HL-60 (cell line): Measurements from ENCODE around the gene ACTL6B.

Experiments
- DNase-seq, 2 experiments: peaks; one replicate each; pipeline ENCODE4 v3.0.0-alpha.2; 2010 to 2020; ENCODE audit warnings: low read depth in 1 of 2, low spot score in 1 of 2
- H3K27ac ChIP-seq: fragments of 250-450 bp; sonication (Bioruptor Pico); replicated peaks from 2 replicates; pipeline ENCODE4 v1.5.1; 2020; ENCODE audit warnings: mild to moderate bottlenecking, moderate library complexity
- H3K27me3 ChIP-seq: fragments of 250-450 bp; sonication (Bioruptor Pico); 2 replicates; pipeline ENCODE4 v1.5.1; 2021; ENCODE audit warnings: mild to moderate bottlenecking, moderate library complexity; ENCODE audit not compliant: insufficient read depth, poor library complexity, severe bottlenecking
- H3K4me3 ChIP-seq: replicated peaks from 2 replicates; pipeline ENCODE4 v1.5.1; 2011; ENCODE audit warnings: mild to moderate bottlenecking, control low read depth, low read length; ENCODE audit not compliant: insufficient read depth
- CTCF ChIP-seq: IDR thresholded peaks from one replicate; pipeline ENCODE4 v1.5.1; 2011; ENCODE audit warnings: low read length, control low read depth, inconsistent platforms; ENCODE audit not compliant: insufficient read depth
- GABPA ChIP-seq: IDR thresholded peaks from 2 replicates; pipeline ENCODE4 v1.6.1; 2012; ENCODE audit warnings: low read depth
- POLR2AphosphoS5 ChIP-seq: IDR thresholded peaks from 2 replicates; pipeline ENCODE4 v1.6.1; 2012; ENCODE audit warnings: low read depth
- REST ChIP-seq: IDR thresholded peaks from 2 replicates; pipeline ENCODE4 v1.6.1; 2012; ENCODE audit warnings: low read depth; ENCODE audit not compliant: insufficient replicate concordance
- SPI1 ChIP-seq: IDR thresholded peaks from 2 replicates; pipeline ENCODE4 v1.6.1; 2012; ENCODE audit warnings: low read depth, mild to moderate bottlenecking, borderline replicate concordance

The ACTL6B gene

GRCh38 chr7:100602889-100603725, 53.1 kb downstream of the ACTL6B start:
- H3K4me3 ChIP-seq: no peak overlapping the region
- TF ChIP-seq POLR2AphosphoS5: no peak
- no peak for TF ChIP-seq REST
- TF ChIP-seq GABPA: no peak
- no peak for TF ChIP-seq SPI1
- TF ChIP-seq CTCF: no peak
- no peak for DNase-seq
- no peaks in the 10 kb centered on the region for H3K27me3 ChIP-seq
- no peak overlapping the region for H3K27ac ChIP-seq

GRCh38 chr7:100600730-100601038, 55.6 kb downstream of the ACTL6B start:
- TF ChIP-seq CTCF: no peak
- TF ChIP-seq REST: no peak
- TF ChIP-seq SPI1: no peak
- TF ChIP-seq GABPA: no peak
- TF ChIP-seq POLR2AphosphoS5: no peak
- H3K4me3 ChIP-seq: no peak overlapping the region
- no peak for DNase-seq
- H3K27ac ChIP-seq: no peak overlapping the region
- no peaks in the 10 kb centered on the region for H3K27me3 ChIP-seq

GRCh38 chr7:100599911-100600729, 56.1 kb downstream of the ACTL6B start:
- Histone ChIP-seq H3K27me3 (no peaks in the 10 kb centered on the region), H3K27ac (no peak overlapping the region), H3K4me3 (no peak overlapping the region)
- no peak for TF ChIP-seq SPI1
- peak; percentile 1 for TF ChIP-seq CTCF
- DNase-seq: no peak
